GM10847 (cell line): ENCODE results near the gene PTPRA.

ENCODE experiments used
- POLR2A ChIP-seq: IDR thresholded peaks from 2 replicates; pipeline ENCODE4 v1.6.1; 2011; ENCODE audit not compliant: insufficient read length; ENCODE audit errors: extremely low read depth

PTPRA gene

DNA sequence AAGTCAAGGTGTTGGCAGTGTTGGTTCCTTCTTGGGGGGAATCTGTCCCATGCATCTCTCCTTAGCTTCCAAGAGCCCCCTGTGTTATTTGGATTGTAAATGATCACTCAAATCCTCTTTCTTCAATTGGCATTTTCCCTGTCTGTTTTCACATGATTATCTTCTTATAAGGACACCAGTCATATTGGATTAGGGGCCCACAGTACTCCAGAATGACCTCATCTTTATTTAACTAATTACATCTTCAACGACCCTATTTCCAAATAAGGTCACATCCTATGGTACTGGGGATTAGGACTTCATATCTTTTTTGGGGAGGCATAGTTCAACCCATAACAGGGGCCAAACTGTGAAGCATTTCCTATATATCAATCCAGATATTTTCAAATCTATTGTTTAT lies 57.3 kb downstream of the PTPRA start:
- no peak for TF ChIP-seq POLR2A

- no peak for TF ChIP-seq POLR2A
These were observed 59.2 kb downstream of the PTPRA start for GRCh38 chr20:2932498-2932897.

- TF ChIP-seq POLR2A: no peak
These were observed 64.6 kb downstream of the PTPRA start for GRCh38 chr20:2937902-2938301.

- TF ChIP-seq POLR2A: no peak
These were observed 69.2 kb downstream of the PTPRA start for GRCh38 chr20:2942439-2942838.

DNA sequence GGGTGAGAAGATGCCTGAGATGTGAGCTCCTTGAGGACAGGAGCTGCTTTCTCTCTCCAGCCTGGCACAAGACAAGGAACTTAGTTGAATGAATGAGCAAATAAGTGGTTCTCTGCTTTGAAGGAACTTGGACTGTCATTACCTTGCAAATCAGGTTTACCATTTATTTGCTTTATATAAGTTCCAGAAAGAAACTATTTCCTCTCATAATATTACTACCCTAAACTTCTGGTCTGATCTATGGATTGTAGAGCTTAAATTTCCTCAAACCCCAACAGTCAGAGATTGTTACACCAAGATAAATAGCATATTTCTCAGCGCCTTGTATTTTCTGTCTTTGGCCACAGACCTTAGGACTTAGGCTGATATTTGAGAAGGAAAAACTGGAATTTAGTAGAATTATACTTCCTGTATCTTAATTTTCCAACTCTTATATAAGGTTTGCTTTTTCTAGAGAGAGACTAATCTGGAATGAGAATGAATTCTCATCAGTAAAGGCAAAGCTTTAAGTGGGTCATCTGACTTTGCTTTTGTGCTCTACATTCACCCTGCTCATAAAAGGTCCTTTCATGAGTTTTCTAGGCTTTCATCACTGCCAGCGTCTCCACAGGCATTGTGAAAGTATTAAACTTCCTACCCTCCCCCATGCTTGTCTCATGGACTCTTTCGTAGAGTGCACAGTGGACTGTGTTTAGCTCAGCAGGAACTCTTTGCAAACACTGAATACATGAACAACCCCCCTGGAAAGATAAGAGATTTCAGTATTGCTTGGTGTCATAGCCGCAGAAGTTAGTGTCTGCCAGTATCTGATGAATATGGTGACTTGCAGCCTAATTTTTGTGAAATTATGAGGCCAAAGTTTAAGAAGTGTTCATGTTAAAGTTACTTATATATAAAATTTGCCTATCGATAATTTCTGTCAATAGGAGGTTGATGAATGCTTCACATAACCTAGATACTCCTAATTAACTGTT lies 74.0 kb downstream of the PTPRA start:
- TF ChIP-seq POLR2A: no peak

- TF ChIP-seq POLR2A: no peak
These were observed 75.7 kb downstream of the PTPRA start for GRCh38 chr20:2948968-2949367.

DNA sequence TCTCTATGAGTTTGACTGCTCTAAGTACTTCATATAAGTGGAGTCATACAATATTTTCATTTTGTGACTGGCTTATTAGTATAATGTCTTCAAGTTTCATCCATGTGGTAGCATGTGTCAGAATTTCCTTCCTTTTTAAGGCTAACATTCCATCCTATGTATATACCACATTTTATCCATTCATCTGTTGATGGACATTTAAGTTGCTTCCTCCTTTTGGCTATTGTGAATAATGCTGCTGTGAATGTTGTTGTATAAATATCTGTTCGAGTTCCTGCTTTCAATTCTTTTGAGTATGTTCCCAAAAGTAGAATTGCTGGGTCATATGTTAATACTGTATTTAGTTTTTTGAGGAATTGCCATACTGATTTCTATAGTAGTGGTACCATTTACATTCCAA lies 79.5 kb downstream of the PTPRA start:
- no peak for TF ChIP-seq POLR2A

DNA sequence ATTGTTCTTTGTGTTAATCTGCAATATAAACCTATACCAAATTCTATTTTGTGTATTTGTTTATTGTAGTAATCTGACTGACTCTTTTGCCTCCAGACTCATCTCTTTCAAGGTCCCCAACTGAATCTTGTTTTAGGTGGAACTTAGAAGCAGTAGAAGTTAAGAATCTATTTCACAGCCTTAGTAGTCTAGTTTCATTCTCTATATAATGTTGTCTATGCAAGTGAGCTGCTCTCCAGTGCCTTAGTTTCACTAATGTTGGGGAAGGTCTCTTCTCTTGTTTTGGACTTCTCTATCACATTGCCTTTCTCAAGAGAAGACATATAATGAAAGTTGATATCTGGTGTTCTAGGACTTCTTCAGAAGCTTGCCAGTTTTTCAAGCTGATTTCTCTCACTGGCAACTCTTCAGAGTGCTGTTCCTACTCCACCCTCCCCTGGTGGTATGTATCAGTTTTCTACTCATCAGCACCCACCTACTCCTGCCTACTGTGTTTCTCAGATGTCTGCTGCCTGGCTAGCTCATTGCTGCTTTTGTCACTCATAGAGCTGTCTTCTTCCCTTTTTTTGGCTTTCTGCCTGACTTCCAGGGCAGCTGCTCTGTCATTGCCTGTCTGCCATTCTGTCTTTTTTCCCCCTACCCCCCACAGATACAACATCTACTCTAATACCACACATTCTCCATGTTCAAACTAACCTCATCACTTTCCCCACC lies 82.1 kb downstream of the PTPRA start:
- no peak for TF ChIP-seq POLR2A

DNA sequence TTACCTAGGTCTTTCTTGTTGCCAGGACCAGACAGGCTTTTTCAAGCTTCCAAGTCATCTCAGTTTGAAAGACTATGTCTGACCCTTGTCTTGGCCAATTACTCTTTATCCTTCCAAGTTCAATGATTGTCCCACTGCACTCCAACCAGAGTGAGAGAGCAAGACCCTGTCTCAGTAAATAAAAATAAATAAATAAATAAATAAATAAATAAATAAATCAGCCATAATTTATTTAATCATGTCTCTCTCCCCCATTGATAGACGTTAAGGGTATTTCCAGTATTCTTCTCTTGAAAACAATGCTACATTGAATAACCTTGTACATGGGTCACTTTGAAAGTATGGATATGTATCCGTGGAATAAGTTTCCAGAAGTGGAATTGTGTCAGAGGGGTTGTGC lies 83.2 kb downstream of the PTPRA start:
- no peak for TF ChIP-seq POLR2A

- TF ChIP-seq POLR2A: no peak
These were observed 94.6 kb downstream of the PTPRA start for GRCh38 chr20:2967841-2968240.

- no peak for TF ChIP-seq POLR2A
These were observed 98.8 kb downstream of the PTPRA start for GRCh38 chr20:2972126-2972525.

GRCh38 chr20:2973574-2973973 lies 100.3 kb downstream of the PTPRA start:
- TF ChIP-seq POLR2A: no peak

DNA sequence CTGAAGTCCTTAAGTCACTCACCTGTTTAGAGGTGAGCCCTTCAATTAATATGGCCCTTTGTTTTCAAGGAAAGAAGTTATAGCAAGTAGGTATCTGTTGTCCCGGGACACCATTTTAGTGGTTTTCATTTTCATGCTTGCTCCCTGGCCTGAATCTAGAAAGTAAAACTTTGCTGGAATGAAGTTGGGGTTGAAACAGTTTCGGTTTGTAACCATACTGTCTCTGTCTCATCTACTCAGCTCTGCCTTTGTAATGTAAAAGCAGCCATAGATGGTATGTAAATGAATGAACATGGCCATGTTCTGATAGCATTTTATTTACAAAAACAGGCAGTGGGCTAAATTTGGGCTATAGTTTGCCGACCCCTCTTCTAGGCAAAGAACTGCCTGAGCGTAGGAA lies 105.2 kb downstream of the PTPRA start:
- TF ChIP-seq POLR2A: no peak

- TF ChIP-seq POLR2A: no peak
These were observed 108.4 kb downstream of the PTPRA start for GRCh38 chr20:2981646-2982045.

DNA sequence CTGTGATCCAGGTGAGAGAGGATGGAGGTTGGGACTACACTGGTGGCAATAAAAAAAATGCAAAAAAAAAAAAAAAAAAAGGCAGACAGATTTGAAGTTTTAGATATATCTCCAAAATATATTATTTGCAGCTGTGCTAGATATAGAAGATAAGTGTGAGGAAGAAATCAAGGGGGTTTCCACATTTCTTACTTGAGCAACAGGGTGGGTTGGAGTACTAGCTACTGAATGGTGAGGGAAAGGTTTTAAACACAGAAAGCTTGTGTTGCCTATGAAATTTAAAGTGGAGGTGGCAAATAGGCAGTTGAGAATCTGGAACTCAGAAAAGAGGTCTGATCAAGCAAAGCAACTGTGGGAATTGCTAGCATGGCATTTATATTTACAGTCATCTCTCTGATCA lies 110.2 kb downstream of the PTPRA start:
- no peak for TF ChIP-seq POLR2A

- TF ChIP-seq POLR2A: no peak
These were observed 110.8 kb downstream of the PTPRA start for GRCh38 chr20:2984028-2984501.
